Islet precursor cell (in vitro differentiated cells): ENCODE measurements around the gene ZNF165.
"Not testable (repeated sequence)": the region's sequence is repeated elsewhere in the genome, so short reads cannot be mapped to it uniquely, and the experiment has no call there.

Source experiments
- DNase-seq: peaks from one replicate; pipeline ENCODE4 v3.0.0-alpha.2; 2018

Gene ZNF165

DNA sequence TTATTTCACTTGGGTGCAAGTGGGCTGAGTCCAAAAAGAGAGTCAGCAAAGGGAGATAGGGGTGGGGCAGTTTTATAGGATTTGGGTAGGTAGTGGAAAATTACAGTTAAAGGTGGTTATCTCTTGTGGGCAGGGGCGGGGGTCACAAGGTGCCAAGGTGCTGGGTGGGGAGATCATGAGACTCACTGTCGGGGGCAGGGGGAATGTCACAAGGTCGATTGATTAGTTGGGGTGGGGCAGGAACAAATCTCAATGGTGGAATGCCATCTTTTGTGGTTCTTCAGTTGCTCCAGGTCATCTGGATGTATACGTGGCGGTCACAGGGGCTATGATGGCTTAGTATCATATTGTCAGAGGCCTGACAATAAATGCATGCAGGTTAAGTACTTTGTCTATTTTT, 41.9 kb downstream of the ZNF165 start:
- not testable (repeated sequence) for DNase-seq

GRCh38 chr6:28124350-28124970, 44.1 kb downstream of the ZNF165 start, which contains the start of gene ZSCAN16:
Gene ZSCAN16 (plus strand): TSS chr6:28124609. CDS start chr6:28125444, 835 bp downstream.
- peak; percentile 94 for DNase-seq

DNA sequence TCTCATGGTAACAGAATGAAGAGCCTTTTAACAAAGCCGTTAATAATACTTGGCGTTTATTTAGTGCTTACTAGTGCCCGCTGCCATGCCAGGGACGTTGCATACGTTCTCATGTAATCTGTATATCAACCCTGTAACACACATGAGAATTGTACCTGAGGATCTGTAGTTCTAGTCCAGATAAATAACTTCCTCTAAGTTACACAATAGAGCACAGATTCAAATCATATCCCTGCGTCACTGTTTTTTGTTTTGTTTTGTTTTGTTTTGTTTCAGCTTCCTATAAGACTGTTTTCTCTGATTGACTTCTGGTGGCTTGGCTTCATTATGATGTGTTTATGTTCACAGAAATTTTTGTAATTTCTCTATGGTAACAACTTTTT, 44.6 kb downstream of the ZNF165 start:
- DNase-seq = no peak

DNA sequence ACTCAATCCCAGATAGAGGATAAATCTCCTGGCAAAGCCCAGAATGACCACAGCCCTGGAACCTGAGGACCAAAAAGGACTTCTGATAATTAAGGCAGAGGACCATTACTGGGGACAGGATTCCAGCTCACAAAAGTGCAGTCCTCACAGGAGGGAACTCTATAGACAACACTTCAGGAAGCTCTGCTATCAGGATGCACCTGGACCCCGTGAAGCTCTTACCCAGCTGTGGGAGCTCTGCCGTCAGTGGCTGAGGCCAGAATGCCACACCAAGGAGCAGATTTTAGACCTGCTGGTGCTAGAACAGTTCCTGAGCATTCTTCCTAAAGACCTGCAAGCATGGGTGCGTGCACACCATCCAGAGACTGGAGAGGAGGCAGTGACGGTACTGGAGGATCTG, 45.0 kb downstream of the ZNF165 start:
- no peak for DNase-seq

DNA sequence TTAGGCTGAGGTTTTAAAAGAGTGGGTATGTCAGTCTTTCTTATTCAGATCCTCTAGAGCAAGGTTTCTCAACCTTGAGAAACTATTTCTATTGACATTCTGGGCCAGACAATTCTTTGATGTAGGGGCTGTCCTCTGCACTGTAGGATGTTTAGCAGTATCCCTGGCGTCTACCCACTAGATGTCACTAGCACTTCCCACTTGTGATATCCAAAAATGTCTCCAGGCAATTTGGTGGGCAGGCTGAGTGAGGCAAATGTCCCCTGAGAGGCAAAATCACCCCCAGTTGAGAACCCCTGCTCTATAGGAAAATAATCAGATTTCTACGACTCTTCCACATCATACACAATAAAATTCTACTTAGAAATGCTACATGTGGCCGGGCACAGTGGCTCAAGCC, 53.6 kb downstream of the ZNF165 start:
- DNase-seq = peak; percentile 61

DNA sequence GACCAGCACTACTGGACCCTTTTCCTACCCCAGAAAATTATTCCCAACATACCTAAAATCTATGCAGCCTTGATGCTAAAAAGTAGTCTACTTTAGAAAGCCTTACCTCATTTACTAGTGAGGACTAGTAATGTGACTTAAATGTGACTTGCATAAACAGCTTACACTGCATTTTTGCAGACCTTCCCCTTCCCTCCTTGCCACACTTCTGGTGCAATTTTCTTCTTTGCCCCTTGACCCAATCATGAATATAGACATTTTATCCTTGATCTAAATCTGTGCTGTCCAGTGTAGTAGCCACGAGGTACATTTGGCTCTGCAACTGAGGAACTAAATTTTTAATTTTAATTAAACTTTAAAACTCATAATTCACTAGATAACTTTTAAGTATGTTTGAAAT, 54.3 kb downstream of the ZNF165 start:
- DNase-seq = no peak

DNA sequence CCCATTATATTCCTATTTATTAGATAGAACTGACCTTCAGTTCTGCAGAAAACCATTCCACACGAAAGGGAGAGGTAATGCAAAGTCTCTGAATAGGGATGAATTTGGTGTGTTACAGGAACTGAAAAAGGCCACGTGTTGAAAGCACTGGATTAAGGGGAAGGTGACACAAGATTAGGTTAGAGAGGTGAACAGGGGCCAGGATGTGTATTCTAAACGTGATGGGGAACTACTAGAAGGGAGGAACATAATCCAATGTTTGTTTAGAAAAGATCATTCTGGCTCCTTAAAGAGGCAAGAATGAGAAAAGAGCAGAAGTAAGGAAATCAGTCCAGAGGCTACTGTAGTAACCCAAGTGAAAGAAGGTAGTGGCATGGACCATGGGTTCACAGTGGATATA, 55.0 kb downstream of the ZNF165 start:
- DNase-seq = no peak

DNA sequence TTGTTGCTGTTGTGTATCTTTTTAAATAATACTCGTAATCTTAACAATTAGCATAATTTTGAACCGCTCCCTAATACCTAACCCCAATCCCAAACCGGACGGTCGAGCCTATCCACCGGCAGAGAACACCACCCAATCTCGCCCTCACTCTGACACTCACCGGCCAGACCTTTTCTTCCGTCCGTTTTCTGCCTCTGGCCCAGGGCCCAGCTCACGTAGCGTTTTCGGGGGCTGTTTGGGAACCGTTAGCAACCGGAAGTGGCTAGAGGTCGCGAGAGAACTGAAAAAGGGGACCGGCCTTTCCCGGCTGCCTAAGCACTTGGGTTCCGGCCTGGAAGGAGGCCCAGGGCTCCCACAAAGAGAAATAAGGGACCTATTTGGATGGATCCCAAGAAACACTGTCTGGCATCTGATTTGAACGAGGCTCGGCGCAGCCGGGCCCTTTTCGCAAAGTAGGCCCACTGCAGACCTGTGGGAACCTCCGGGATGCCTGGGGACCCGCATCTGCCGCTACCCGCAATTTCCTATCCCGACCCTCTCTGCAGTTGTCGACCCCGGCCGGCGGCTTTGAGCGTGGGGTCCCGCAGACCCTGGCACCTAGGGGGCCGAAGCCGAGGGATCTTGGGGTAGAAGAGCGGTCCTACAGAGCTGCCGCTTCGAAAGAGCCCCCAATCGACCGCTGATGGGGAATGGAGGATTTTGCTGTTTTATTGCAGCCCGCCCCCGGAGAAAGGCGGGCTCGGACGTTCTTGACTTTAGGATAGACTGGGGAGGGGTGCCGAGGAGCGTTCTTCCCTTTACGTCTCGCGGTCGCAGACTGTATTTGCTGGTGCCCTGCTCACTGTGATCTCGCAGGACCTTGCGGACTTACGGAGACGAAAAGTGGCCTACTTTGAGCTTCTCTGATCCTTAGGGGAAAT, 56.5 kb downstream of the ZNF165 start:
- DNase-seq = peak; percentile 89

GRCh38 chr6:28137505-28137981, 57.2 kb downstream of the ZNF165 start:
- no peak for DNase-seq
